HepG2 (cell line): ENCODE results near the gene SIK3.

ENCODE experiments used
- CTCF ChIP-seq: sonication (generic); formaldehyde crosslinking; IDR thresholded peaks from 2 replicates; pipeline ENCODE4 v1.5.0; 2020; ENCODE audit warnings: mild to moderate bottlenecking, missing genetic modification reagents, moderate library complexity
- EED ChIP-seq: sonication (generic); formaldehyde crosslinking; IDR thresholded peaks from 2 replicates; pipeline ENCODE4 v1.5.0; 2020; ENCODE audit warnings: mild to moderate bottlenecking, missing genetic modification reagents
- FIP1L1 ChIP-seq: fragments of 200-400 bp; formaldehyde crosslinking; IDR thresholded peaks from 2 replicates; pipeline ENCODE4 v1.6.1; 2018; ENCODE audit warnings: low read depth, mild to moderate bottlenecking, low read length, moderate library complexity, borderline replicate concordance; ENCODE audit not compliant: insufficient read depth
- TAF1 ChIP-seq: sonication (generic); formaldehyde crosslinking; IDR thresholded peaks from 2 replicates; pipeline ENCODE4 v1.4.0; 2020; ENCODE audit warnings: missing genetic modification reagents
- ZSCAN22 ChIP-seq: sonication (generic); formaldehyde crosslinking; IDR thresholded peaks from 2 replicates; pipeline ENCODE4 v1.4.0; 2020; ENCODE audit warnings: mild to moderate bottlenecking, missing genetic modification reagents

GRCh38 chr11:116970485-116971292 is 127.5 kb downstream of the SIK3 start:
- TF ChIP-seq FIP1L1 (no peak), EED (CRISPR knock-in tag) (no peak), TAF1 (CRISPR knock-in tag) (no peak), ZSCAN22 (CRISPR knock-in tag) (no peak), CTCF (CRISPR knock-in tag) (no peak)
